ENCODE results near the gene ABCB9.

ABCB9 gene

GRCh38 chr12:122981587-122982476 is 15.6 kb upstream of the ABCB9 start:
- DNase-seq: no peak

GRCh38 chr12:122981036-122981471 is 14.8 kb upstream of the ABCB9 start:
- no peak for DNase-seq

- peak; percentile 68 to 72 for DNase-seq
Measured at GRCh38 chr12:122980183-122981035, 14.1 kb upstream of the ABCB9 start, which contains the start of gene ARL6IP4. ARL6IP4 (plus strand) TSS chr12:122980681; CDS start chr12:122981140, 459 bp downstream.

- DNase-seq: no peak
Measured at GRCh38 chr12:122979908-122980182, 13.6 kb upstream of the ABCB9 start.

GRCh38 chr12:122979001-122979907 is 13.0 kb upstream of the ABCB9 start:
- no peak for DNase-seq

GRCh38 chr12:122978507-122978955 is 12.3 kb upstream of the ABCB9 start:
- DNase-seq: no peak

- DNase-seq: no peak
Measured at GRCh38 chr12:122977655-122978392, 11.6 kb upstream of the ABCB9 start.

GRCh38 chr12:122977153-122977552 is 10.9 kb upstream of the ABCB9 start:
- no peak for DNase-seq

GRCh38 chr12:122976648-122976975 is 10.3 kb upstream of the ABCB9 start:
- DNase-seq: no peak

- DNase-seq: no peak
Measured at GRCh38 chr12:122975790-122976647, 9.8 kb upstream of the ABCB9 start.

GRCh38 chr12:122974892-122975789 is 8.9 kb upstream of the ABCB9 start, which contains the start of gene OGFOD2:
OGFOD2 (plus strand) TSS chr12:122975244; CDS start chr12:122975252, 8 bp downstream.
- DNase-seq: peak; percentile 93 to 95

- DNase-seq: peak; percentile 99 to 100
Measured at GRCh38 chr12:122974274-122974891, 8.1 kb upstream of the ABCB9 start.

- DNase-seq: no peak
Measured at GRCh38 chr12:122969676-122970075, 3.4 kb upstream of the ABCB9 start.

- no peak for DNase-seq
Measured at GRCh38 chr12:122968104-122968503, 1.8 kb upstream of the ABCB9 start.

- DNase-seq: no peak
Measured at GRCh38 chr12:122966743-122967550, 684 bp upstream of the ABCB9 start.

GRCh38 chr12:122965321-122965751 is 927 bp downstream of the ABCB9 start:
- DNase-seq: no peak

GRCh38 chr12:122964439-122965257 is 1.6 kb downstream of the ABCB9 start:
- no peak for DNase-seq

GRCh38 chr12:122963941-122964265 is 2.4 kb downstream of the ABCB9 start:
- DNase-seq: no peak
